SK-N-SH treated with all-trans-retinoic acid at 6 μM for 48 hours (cell line): Measurements from ENCODE around the gene PPP6R2.

ENCODE experiments used
- ATAC-seq: fragments of 200-7000 bp; cut with Tn5 transposase; 3 replicates; pipeline ENCODE4 v1.9.1; 2020; ENCODE audit warnings: mild to moderate bottlenecking, moderate library complexity
- ARNTL ChIP-seq: fragments of 450-650 bp; formaldehyde crosslinking; IDR thresholded peaks from 2 replicates; pipeline ENCODE4 v1.5.0; 2020; ENCODE audit warnings: low read depth, mild to moderate bottlenecking, moderate library complexity, borderline replicate concordance
- BACH2 ChIP-seq: fragments of 250-450 bp; sonication (Bioruptor Pico); IDR thresholded peaks from 2 replicates; pipeline ENCODE4 v1.9.0; 2021; ENCODE audit warnings: mild to moderate bottlenecking, borderline replicate concordance
- CSDC2 ChIP-seq: fragments of 250-450 bp; sonication (Bioruptor Pico); IDR thresholded peaks from 2 replicates; pipeline ENCODE4 v1.5.0; 2020; ENCODE audit warnings: mild to moderate bottlenecking, moderate library complexity
- ESRRG ChIP-seq: fragments of 250-450 bp; sonication (Bioruptor Pico); IDR thresholded peaks from 2 replicates; pipeline ENCODE4 v1.6.1; 2021; ENCODE audit warnings: mild to moderate bottlenecking
- ISL1 ChIP-seq: fragments of 250-450 bp; sonication (Bioruptor Pico); IDR thresholded peaks from 2 replicates; pipeline ENCODE4 v2.1.2; 2022; ENCODE audit warnings: mild to moderate bottlenecking, moderate library complexity
- OSR1 ChIP-seq: fragments of 250-450 bp; sonication (Bioruptor Pico); IDR thresholded peaks from 2 replicates; pipeline ENCODE4 v1.8.0; 2022; ENCODE audit warnings: moderate library complexity, mild to moderate bottlenecking, inconsistent platforms
- PPARA ChIP-seq: fragments of 250-450 bp; sonication (Bioruptor Pico); IDR thresholded peaks from 2 replicates; pipeline ENCODE4 v1.5.0; 2020; ENCODE audit warnings: mild to moderate bottlenecking, borderline replicate concordance
- RARB ChIP-seq: fragments of 250-450 bp; sonication (Bioruptor Pico); IDR thresholded peaks from 2 replicates; pipeline ENCODE4 v1.8.0; 2021; ENCODE audit warnings: mild to moderate bottlenecking, moderate library complexity
- TCF4 ChIP-seq: fragments of 250-450 bp; sonication (Bioruptor Pico); IDR thresholded peaks from 2 replicates; pipeline ENCODE4 v1.8.0; 2021; ENCODE audit warnings: mild to moderate bottlenecking, moderate library complexity, borderline replicate concordance
- TOX ChIP-seq: fragments of 250-450 bp; sonication (Bioruptor Pico); IDR thresholded peaks from 2 replicates; pipeline ENCODE4 v1.8.0; 2021; ENCODE audit warnings: mild to moderate bottlenecking, moderate library complexity, borderline replicate concordance
- ZFP3 ChIP-seq: fragments of 250-450 bp; sonication (Bioruptor Pico); IDR thresholded peaks from 2 replicates; pipeline ENCODE4 v1.5.0; 2020; ENCODE audit warnings: mild to moderate bottlenecking, moderate library complexity
- ZFP30 ChIP-seq: fragments of 450-650 bp; formaldehyde crosslinking; IDR thresholded peaks from 2 replicates; pipeline ENCODE4 v1.5.0; 2022; ENCODE audit warnings: mild to moderate bottlenecking, moderate library complexity
- ZNF8 ChIP-seq: fragments of 450-650 bp; formaldehyde crosslinking; IDR thresholded peaks from 2 replicates; pipeline ENCODE4 v1.5.0; 2020; ENCODE audit warnings: mild to moderate bottlenecking, moderate library complexity
- TF ChIP-seq, protein P1 (sequence below): fragments of 250-450 bp; sonication (Bioruptor Pico); IDR thresholded peaks from 2 replicates; pipeline ENCODE4 v1.5.0; 2020; ENCODE audit warnings: mild to moderate bottlenecking, moderate library complexity
- TF ChIP-seq, protein P2 (sequence below): fragments of 250-450 bp; sonication (Bioruptor Pico); IDR thresholded peaks from 2 replicates; pipeline ENCODE4 v1.5.1; 2021; ENCODE audit warnings: mild to moderate bottlenecking, moderate library complexity
- TF ChIP-seq, protein P3 (sequence below): fragments of 250-450 bp; sonication (Bioruptor Pico); IDR thresholded peaks from 2 replicates; pipeline ENCODE4 v1.5.1; 2020; ENCODE audit warnings: low read depth, mild to moderate bottlenecking, moderate library complexity
- TF ChIP-seq, protein P4 (sequence below): fragments of 250-450 bp; sonication (Bioruptor Pico); IDR thresholded peaks from 2 replicates; pipeline ENCODE4 v1.8.0; 2020; ENCODE audit warnings: mild to moderate bottlenecking, moderate library complexity, borderline replicate concordance
- TF ChIP-seq, protein P5 (sequence below): fragments of 250-450 bp; sonication (Bioruptor Pico); IDR thresholded peaks from 2 replicates; pipeline ENCODE4 v1.8.0; 2021; ENCODE audit warnings: low read depth, mild to moderate bottlenecking, moderate library complexity, borderline replicate concordance

The PPP6R2 gene

DNA sequence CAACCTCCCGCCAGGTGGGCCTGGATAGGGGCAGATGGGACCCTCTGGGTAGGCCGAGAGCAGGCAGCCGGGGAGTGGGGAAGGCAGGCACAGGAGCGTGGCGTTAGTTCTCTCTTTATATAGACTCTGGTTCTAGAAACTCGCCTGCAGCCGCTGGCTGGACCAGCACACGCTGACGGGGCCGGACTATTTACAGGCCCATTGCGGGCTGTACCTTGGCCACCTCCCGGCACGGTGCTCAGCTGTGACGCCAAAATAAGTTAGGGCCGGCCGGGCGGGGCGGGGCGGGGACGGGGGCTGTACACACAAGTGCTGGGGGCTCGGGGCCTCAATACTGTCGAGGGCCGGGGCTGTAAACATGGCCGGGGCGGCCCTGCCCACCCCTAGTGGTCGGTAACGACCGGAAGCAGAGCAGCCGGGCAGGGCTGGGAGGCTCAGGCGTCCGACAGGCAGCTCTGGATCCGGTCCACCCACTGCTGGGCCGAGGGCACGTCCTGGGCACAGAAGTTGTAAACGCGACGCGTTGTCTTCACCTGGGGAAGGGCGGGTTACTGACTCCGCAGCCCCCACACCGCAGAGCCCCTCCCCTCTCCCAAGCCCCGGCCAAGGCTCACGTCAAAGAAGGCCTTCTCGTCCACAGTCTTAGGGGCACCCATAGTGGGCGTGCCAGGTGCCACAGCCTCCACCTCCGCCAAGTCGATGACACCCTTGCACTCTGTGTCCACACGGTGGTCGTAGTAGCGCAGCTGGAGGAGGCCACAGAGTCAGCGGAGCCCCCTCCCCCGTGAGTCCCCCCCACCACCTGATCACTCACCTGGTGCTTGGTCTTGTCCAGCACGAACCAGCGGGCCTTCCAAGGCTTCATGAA lies 103.8 kb downstream of the PPP6R2 start (continued):
- TF ChIP-seq, protein P1, sequence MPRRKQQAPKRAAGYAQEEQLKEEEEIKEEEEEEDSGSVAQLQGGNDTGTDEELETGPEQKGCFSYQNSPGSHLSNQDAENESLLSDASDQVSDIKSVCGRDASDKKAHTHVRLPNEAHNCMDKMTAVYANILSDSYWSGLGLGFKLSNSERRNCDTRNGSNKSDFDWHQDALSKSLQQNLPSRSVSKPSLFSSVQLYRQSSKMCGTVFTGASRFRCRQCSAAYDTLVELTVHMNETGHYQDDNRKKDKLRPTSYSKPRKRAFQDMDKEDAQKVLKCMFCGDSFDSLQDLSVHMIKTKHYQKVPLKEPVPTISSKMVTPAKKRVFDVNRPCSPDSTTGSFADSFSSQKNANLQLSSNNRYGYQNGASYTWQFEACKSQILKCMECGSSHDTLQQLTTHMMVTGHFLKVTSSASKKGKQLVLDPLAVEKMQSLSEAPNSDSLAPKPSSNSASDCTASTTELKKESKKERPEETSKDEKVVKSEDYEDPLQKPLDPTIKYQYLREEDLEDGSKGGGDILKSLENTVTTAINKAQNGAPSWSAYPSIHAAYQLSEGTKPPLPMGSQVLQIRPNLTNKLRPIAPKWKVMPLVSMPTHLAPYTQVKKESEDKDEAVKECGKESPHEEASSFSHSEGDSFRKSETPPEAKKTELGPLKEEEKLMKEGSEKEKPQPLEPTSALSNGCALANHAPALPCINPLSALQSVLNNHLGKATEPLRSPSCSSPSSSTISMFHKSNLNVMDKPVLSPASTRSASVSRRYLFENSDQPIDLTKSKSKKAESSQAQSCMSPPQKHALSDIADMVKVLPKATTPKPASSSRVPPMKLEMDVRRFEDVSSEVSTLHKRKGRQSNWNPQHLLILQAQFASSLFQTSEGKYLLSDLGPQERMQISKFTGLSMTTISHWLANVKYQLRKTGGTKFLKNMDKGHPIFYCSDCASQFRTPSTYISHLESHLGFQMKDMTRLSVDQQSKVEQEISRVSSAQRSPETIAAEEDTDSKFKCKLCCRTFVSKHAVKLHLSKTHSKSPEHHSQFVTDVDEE (CRISPR knock-in tag) = no peak
- no peak for TF ChIP-seq ESRRG (CRISPR knock-in tag)

DNA sequence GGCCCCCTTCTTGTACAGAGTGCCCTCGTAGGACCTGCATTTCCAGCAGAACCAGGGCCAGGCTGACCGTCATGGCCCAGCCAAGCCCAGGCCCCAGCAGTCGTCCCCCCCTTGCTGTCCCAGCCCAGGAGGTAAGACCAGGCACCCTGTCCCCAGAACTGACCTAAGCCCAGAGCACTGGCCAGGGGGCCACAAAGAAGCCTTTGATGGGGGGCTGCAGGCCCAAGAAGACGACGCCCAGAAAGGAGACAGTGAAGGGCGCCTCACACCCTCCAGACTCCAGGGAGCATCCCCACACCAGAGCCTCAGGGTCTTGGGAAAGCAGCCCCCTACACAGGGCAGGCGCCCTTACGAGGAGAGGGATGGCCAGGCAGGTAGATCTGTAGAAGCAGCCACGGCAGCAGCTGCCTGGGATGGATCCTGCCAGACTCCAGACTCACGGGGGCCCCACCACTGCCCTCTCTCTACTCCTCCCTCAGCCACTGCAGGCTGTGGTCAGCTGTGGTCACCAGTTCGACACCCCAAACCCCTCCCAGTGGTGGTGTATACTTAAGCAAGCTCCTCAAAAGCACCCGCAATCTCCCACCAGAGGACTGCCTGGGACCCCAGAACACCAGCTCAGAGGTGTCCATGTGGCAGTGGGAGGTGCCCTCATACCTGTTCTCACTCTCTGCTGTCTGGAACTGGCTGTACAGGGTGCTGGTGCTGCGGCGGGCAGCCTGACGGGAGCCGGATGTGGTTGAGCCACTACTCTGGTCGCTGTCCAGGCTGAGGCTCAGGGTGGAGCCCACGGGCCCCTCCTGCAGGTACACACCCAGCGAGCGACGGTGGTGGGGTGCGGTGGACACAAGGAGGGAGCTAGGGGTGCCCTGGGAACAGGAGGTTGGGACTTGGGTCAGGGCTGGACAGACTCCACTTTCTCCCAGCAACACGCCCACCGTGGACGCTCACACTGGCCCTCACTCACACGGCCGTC lies 104.7 kb downstream of the PPP6R2 start:
- no peak for ATAC-seq
- TF ChIP-seq ARNTL (CRISPR knock-in tag) = no peak
- TF ChIP-seq ZFP30 (CRISPR knock-in tag) = no peak
- TF ChIP-seq ZNF8 (CRISPR knock-in tag) = no peak
- no peak for TF ChIP-seq PPARA

DNA sequence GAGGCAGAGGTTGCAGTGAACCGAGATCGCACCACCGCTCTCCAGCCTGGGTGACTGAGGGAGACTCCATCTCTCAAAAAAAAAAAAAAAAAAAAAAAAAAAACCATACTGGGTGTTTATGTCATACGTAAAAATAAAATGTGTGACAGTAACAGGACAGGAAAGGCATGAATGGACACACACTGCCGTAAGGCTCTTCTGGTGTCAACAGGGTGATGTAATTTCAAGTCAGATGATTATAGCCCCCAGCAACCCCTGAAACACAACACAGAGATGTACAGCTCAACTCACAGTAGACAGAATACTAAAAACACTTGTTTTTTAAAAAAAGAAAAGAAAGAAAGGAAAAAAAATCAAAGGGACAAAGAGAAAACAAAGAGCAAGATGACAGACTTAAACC lies 109.5 kb downstream of the PPP6R2 start:
- ATAC-seq = no peak
- no peak for TF ChIP-seq TCF4 (CRISPR knock-in tag)
- TF ChIP-seq ZNF8 (CRISPR knock-in tag) = no peak
- TF ChIP-seq, protein P2, sequence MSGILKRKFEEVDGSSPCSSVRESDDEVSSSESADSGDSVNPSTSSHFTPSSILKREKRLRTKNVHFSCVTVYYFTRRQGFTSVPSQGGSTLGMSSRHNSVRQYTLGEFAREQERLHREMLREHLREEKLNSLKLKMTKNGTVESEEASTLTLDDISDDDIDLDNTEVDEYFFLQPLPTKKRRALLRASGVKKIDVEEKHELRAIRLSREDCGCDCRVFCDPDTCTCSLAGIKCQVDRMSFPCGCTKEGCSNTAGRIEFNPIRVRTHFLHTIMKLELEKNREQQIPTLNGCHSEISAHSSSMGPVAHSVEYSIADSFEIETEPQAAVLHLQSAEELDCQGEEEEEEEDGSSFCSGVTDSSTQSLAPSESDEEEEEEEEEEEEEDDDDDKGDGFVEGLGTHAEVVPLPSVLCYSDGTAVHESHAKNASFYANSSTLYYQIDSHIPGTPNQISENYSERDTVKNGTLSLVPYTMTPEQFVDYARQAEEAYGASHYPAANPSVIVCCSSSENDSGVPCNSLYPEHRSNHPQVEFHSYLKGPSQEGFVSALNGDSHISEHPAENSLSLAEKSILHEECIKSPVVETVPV = no peak
- TF ChIP-seq, protein P3, sequence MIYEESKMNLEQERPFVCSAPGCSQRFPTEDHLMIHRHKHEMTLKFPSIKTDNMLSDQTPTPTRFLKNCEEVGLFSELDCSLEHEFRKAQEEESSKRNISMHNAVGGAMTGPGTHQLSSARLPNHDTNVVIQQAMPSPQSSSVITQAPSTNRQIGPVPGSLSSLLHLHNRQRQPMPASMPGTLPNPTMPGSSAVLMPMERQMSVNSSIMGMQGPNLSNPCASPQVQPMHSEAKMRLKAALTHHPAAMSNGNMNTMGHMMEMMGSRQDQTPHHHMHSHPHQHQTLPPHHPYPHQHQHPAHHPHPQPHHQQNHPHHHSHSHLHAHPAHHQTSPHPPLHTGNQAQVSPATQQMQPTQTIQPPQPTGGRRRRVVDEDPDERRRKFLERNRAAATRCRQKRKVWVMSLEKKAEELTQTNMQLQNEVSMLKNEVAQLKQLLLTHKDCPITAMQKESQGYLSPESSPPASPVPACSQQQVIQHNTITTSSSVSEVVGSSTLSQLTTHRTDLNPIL = no peak
- TF ChIP-seq, protein P4, sequence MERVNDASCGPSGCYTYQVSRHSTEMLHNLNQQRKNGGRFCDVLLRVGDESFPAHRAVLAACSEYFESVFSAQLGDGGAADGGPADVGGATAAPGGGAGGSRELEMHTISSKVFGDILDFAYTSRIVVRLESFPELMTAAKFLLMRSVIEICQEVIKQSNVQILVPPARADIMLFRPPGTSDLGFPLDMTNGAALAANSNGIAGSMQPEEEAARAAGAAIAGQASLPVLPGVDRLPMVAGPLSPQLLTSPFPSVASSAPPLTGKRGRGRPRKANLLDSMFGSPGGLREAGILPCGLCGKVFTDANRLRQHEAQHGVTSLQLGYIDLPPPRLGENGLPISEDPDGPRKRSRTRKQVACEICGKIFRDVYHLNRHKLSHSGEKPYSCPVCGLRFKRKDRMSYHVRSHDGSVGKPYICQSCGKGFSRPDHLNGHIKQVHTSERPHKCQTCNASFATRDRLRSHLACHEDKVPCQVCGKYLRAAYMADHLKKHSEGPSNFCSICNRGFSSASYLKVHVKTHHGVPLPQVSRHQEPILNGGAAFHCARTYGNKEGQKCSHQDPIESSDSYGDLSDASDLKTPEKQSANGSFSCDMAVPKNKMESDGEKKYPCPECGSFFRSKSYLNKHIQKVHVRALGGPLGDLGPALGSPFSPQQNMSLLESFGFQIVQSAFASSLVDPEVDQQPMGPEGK (CRISPR knock-in tag) = no peak
- TF ChIP-seq, protein P5, sequence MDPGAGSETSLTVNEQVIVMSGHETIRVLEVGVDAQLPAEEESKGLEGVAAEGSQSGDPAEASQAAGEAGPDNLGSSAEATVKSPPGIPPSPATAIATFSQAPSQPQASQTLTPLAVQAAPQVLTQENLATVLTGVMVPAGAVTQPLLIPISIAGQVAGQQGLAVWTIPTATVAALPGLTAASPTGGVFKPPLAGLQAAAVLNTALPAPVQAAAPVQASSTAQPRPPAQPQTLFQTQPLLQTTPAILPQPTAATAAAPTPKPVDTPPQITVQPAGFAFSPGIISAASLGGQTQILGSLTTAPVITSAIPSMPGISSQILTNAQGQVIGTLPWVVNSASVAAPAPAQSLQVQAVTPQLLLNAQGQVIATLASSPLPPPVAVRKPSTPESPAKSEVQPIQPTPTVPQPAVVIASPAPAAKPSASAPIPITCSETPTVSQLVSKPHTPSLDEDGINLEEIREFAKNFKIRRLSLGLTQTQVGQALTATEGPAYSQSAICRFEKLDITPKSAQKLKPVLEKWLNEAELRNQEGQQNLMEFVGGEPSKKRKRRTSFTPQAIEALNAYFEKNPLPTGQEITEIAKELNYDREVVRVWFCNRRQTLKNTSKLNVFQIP (CRISPR knock-in tag) = no peak
- no peak for TF ChIP-seq ISL1 (CRISPR knock-in tag)
- TF ChIP-seq BACH2 (CRISPR knock-in tag) = no peak

DNA sequence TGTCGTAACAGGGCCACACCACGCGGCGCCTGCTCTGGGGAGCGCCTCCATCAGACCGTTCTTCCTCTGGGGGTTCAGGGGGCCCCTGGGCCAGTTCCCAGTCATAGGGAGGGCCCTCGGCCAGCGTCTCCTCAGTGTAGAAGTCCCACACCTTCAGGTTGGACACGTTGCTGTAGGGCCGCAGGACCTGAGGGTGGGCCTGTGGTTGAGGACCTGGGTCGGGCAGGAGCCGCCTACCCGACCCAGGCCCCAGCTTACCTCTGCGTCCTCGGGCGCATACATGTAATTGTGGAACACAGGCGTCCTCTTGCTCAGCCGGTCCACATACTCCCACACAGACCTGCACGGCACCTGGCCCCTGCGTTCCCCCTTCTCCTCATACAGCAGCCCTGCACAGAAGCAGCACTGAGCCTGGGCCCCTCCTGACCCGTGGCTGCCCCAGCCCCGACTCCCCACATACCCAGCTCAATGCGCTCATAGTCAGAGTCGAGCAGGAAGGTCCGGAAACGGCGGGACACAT lies 111.5 kb downstream of the PPP6R2 start:
- no peak for ATAC-seq
- no peak for TF ChIP-seq ISL1 (CRISPR knock-in tag)
- no peak for TF ChIP-seq RARB
- TF ChIP-seq ZFP30 (CRISPR knock-in tag) = no peak
- TF ChIP-seq, protein P2 = no peak
- TF ChIP-seq TCF4 (CRISPR knock-in tag) = no peak
- TF ChIP-seq CSDC2 (CRISPR knock-in tag) = no peak
- TF ChIP-seq ARNTL (CRISPR knock-in tag) = no peak
- TF ChIP-seq, protein P3 = no peak
- TF ChIP-seq OSR1 (CRISPR knock-in tag) = no peak
- no peak for TF ChIP-seq ZFP3 (CRISPR knock-in tag)
- TF ChIP-seq TOX (CRISPR knock-in tag) = no peak
- TF ChIP-seq BACH2 (CRISPR knock-in tag) = no peak
